Measurements from ENCODE around the gene ATOSA. TPM values are rescaled to one million over a fixed set of nuclear protein-coding genes. Genes with fewer than 3 reads are reported as not detected.

The ATOSA gene
- polyA plus RNA-seq, 1 experiment: 23.9 TPM

DNA sequence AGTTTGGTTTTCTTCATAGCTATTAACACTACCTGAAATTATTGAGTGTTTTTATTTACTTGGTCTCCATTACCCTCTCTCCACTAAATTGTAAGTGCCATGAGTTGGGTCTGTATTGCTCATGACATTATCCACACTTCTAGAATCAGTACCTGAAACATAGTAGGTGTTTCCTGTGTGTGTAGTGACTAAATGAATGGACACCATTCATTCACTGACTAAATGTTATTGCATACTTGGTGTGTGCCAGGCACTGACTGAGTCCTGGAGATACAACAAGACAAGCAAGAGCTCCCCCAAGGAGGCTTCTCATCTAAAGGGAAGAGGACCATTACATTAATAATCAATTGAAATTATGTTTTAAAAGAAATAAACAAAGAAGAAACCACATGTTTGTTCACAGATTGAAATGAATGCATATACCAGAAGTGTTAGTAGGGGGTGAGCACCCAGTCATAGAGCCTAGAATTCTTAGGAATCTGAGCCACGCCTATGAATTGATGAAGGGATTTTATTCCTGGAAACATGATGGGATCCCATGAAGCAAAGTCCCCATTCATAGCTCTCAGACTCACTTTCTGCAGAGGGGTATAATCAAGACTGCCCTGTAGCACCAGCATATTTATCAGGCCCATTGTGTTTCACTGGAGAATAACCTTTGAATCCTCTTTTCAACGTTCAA, 31.7 kb upstream of the ATOSA start:
- no peak for DNase-seq (ENCODE audit: low read depth, low spot score)
- TF ChIP-seq CTCF (IDR thresholded peaks at IDR 0.05; ENCODE audit: low read depth, low read length): no peak
- Histone ChIP-seq H3K9me3 (ENCODE audit: control insufficient read depth, insufficient read depth, low read length) (no peaks in the 10 kb centered on the region), H3K27me3 (ENCODE audit: control insufficient read depth, insufficient read depth, low read length) (peaks cover 19% of the 10 kb centered on the region), H3K4me3 (ENCODE audit: low read depth, low read length) (no peak overlapping the region), H3K27ac (ENCODE audit: low read depth, low read length) (no peak overlapping the region)
- ChIA-PET POLR2A (no interaction called here), CTCF (interaction anchor here (0.9 to 1.4 kb wide), 3 partner anchors 25 to 454 kb away, joined by 3 read pairs; no protein-coding TSS in a partner anchor)

GRCh38 chr15:52710050-52710707, 31.0 kb upstream of the ATOSA start:
- ChIA-PET POLR2A (no interaction called here), CTCF (interaction anchor here (0.9 to 1.4 kb wide), 2 partner anchors 26 to 453 kb away, joined by 3 read pairs; no protein-coding TSS in a partner anchor)
- Histone ChIP-seq H3K27ac (ENCODE audit: low read depth, low read length) (no peak overlapping the region), H3K27me3 (ENCODE audit: control insufficient read depth, insufficient read depth, low read length) (peaks cover 18% of the 10 kb centered on the region), H3K9me3 (ENCODE audit: control insufficient read depth, insufficient read depth, low read length) (no peaks in the 10 kb centered on the region), H3K4me3 (ENCODE audit: low read depth, low read length) (no peak overlapping the region)
- no peak for TF ChIP-seq CTCF (IDR thresholded peaks at IDR 0.05; ENCODE audit: low read depth, low read length)
- no peak for DNase-seq (ENCODE audit: low read depth, low spot score)

GRCh38 chr15:52709187-52709981, 30.2 kb upstream of the ATOSA start:
- no peaks in the 10 kb centered on the region for H3K9me3 ChIP-seq (ENCODE audit: control insufficient read depth, insufficient read depth, low read length)
- POLR2A ChIA-PET: no interaction called here
- no peak for DNase-seq (ENCODE audit: low read depth, low spot score)
- CTCF ChIA-PET: interaction anchor here (0.9 to 1.4 kb wide), 2 partner anchors 26 to 453 kb away, joined by 3 read pairs; no protein-coding TSS in a partner anchor
- H3K27me3 ChIP-seq (ENCODE audit: control insufficient read depth, insufficient read depth, low read length): peaks cover 16% of the 10 kb centered on the region
- H3K4me3 ChIP-seq (ENCODE audit: low read depth, low read length): no peak overlapping the region
- no peak overlapping the region for H3K27ac ChIP-seq (ENCODE audit: low read depth, low read length)
- TF ChIP-seq CTCF (IDR thresholded peaks at IDR 0.05; ENCODE audit: low read depth, low read length): no peak

- Histone ChIP-seq H3K4me3 (ENCODE audit: low read depth, low read length) (no peak overlapping the region), H3K27me3 (ENCODE audit: control insufficient read depth, insufficient read depth, low read length) (peaks cover 19% of the 10 kb centered on the region), H3K27ac (ENCODE audit: low read depth, low read length) (no peak overlapping the region), H3K9me3 (ENCODE audit: control insufficient read depth, insufficient read depth, low read length) (no peaks in the 10 kb centered on the region)
- DNase-seq (ENCODE audit: low read depth, low spot score): no peak
- POLR2A ChIA-PET: no interaction called here
- CTCF ChIA-PET: no interaction called here
- no peak for TF ChIP-seq CTCF (IDR thresholded peaks at IDR 0.05; ENCODE audit: low read depth, low read length)
Measured at GRCh38 chr15:52706091-52706490, 26.9 kb upstream of the ATOSA start.
